K562 (cell line): ENCODE measurements around the gene BRAT1.

Experiments
- GTF2B ChIP-seq: IDR thresholded peaks from 2 replicates; pipeline ENCODE4 v1.6.1; 2011; ENCODE audit not compliant: insufficient read length; ENCODE audit errors: extremely low read depth
- SMARCE1 ChIP-seq: fragments of 450-650 bp; IDR thresholded peaks from 2 replicates; pipeline ENCODE4 v1.7.1; 2016; ENCODE audit warnings: mild to moderate bottlenecking
- SP1 ChIP-seq: sonication (generic); formaldehyde crosslinking; IDR thresholded peaks from 2 replicates; pipeline ENCODE4 v1.8.1; 2022; ENCODE audit warnings: mild to moderate bottlenecking, missing genetic modification reagents

- TF ChIP-seq SMARCE1, result no peak
- no peak for TF ChIP-seq GTF2B
- no peak for TF ChIP-seq SP1 (CRISPR knock-in tag)
Observed at GRCh38 chr7:2517678-2518507, 37.4 kb downstream of the BRAT1 start.
